Tibial artery (tissue), 4 donors: ENCODE results near the gene RTP5.

Experiments
- DNase-seq, 2 donors: peaks; one replicate each; pipeline ENCODE4 v3.0.0-alpha.2; 2019
- H3K27ac ChIP-seq, 2 donors: fragments of 200-600 bp; sonication (generic) in 1 of 2; 1 replicate in 1 of 2; 2 replicates in 1 of 2; pipeline ENCODE4 v1.5.1; 2018 to 2019; ENCODE audit warnings: mild to moderate bottlenecking in 1 of 2
- H3K27me3 ChIP-seq, 2 donors: fragments of 200-600 bp; sonication (generic) in 1 of 2; one replicate each; pipeline versions ENCODE4 v1.5.1 to v1.6.0; 2016 to 2019
- H3K36me3 ChIP-seq, 3 donors: fragments of 200-600 bp; sonication (generic) in 2 of 3; one replicate each; pipeline ENCODE4 v1.5.1; 2016 to 2019; ENCODE audit warnings: mild to moderate bottlenecking in 2 of 3
- H3K4me1 ChIP-seq, 4 donors: fragments of 200-600 bp; sonication (generic) in 2 of 4; 1 replicate in 3 of 4; 2 replicates in 1 of 4; pipeline ENCODE4 v1.5.1; 2016 to 2019
- H3K4me3 ChIP-seq, 2 donors: fragments of 200-600 bp; sonication (generic) in 1 of 2; 1 replicate in 1 of 2; 2 replicates in 1 of 2; pipeline ENCODE4 v1.5.1; 2018 to 2019; ENCODE audit warnings: mild to moderate bottlenecking in 2 of 2
- H3K9me3 ChIP-seq, 3 donors: fragments of 200-600 bp; sonication (generic) in 1 of 3; one replicate each; pipeline ENCODE4 v1.5.1; 2016 to 2019
- intact Hi-C: fragments of 100-400 bp; cut with DNase I; formaldehyde crosslinking; loops from one replicate; pipeline ENCODE4 v1.15.0; 2023; ENCODE audit warnings: low total_unique reads
- TF ChIP-seq, protein P1 (sequence below), 2 experiments: fragments of 200-600 bp in 1 of 2; fragments of 450-650 bp in 1 of 2; IDR thresholded peaks; one replicate each; pipeline ENCODE4 v1.5.1; 2017 to 2019; ENCODE audit warnings: antibody characterized with exemption in 2 of 2, mild to moderate bottlenecking in 1 of 2, moderate library complexity in 1 of 2

RTP5 gene

DNA sequence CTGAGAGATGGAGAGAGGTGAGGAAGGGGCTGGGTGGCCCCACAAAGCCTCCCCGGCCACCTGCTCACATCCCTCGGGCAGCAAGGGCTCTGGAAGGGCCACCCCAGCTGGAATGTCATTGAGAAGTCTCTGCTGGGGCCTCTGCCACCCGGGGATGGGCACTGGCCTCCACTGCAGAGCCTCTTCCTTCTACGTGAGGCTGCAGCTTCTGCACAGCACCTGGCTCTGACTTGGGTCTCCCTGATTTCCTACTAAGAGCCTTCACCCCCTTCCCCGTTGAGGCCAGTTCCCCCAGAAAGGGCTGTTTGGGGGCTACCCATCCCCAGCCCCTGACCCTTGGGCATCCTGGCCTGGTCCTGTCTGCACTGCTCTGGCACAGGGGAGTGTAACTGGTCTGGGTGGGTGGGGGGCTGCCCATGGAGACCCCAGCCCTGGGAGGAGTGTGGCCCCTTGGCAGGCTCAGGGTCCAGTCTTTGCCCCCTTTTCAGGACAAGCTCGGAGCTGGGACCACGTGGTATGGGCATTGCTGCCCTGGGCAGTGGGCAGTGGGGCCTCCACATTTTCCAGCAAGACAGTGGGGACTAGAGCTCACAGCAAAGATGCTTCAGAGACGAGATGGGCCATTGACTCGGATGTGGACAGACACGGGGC lies 16.4 kb upstream of the RTP5 start:
- intact Hi-C loops = no loop called here

DNA sequence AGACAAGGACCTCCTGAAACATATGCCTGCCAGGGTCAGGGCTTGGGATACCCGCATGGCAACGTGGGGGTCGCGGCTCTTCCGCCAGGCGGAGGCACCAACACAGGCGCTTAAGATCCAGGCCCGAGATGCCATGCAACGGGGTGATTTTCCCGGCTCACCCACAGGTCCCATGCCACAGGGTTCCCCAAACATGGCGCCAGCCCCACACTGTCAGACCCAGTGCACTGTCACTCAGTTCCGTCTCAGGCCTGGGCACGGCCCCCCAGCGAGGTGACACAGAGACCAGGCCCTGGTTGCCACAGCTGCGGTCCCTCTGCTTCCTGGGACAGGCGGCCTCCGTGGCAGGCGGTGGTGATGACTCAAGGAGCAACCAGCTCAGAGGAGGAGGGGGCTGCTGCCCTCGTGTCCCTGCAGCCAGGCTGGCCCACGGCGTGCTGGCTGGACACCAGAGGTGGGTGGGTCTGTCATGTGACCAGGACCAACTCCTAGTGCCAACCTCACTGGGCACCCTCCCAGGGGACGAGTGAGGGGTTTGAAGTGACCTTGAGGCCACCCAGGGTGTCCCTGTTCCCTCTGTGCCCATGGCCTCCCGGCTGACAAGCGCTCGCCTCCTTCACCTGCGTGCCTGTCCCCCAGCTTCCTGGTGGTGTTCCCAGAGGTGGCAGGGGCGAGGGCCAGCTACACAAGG lies 15.7 kb upstream of the RTP5 start:
- peak in 1 of 2 donors; percentile 63 for DNase-seq
- TF ChIP-seq, protein P1, sequence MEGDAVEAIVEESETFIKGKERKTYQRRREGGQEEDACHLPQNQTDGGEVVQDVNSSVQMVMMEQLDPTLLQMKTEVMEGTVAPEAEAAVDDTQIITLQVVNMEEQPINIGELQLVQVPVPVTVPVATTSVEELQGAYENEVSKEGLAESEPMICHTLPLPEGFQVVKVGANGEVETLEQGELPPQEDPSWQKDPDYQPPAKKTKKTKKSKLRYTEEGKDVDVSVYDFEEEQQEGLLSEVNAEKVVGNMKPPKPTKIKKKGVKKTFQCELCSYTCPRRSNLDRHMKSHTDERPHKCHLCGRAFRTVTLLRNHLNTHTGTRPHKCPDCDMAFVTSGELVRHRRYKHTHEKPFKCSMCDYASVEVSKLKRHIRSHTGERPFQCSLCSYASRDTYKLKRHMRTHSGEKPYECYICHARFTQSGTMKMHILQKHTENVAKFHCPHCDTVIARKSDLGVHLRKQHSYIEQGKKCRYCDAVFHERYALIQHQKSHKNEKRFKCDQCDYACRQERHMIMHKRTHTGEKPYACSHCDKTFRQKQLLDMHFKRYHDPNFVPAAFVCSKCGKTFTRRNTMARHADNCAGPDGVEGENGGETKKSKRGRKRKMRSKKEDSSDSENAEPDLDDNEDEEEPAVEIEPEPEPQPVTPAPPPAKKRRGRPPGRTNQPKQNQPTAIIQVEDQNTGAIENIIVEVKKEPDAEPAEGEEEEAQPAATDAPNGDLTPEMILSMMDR (IDR thresholded peaks at IDR 0.05) = no peak
- H3K36me3 ChIP-seq = no peaks in the 10 kb centered on the region
- peaks cover 0 to 74% of the 10 kb centered on the region in 2 donors for H3K27me3 ChIP-seq
- peaks cover 0 to under 1% (median under 1%) of the 10 kb centered on the region in 4 donors for H3K4me1 ChIP-seq
- no peak overlapping the region for H3K27ac ChIP-seq
- H3K4me3 ChIP-seq = no peak overlapping the region
- intact Hi-C loops = no loop called here
- no peaks in the 10 kb centered on the region for H3K9me3 ChIP-seq

More for the DNA sequence above, 16.4 kb upstream of the RTP5 start:
- no peaks in the 10 kb centered on the region for H3K4me1 ChIP-seq
- H3K36me3 ChIP-seq = no peaks in the 10 kb centered on the region
- peak in 1 of 2 donors; percentile 63 for DNase-seq
- no peak overlapping the region for H3K27ac ChIP-seq
- H3K4me3 ChIP-seq = no peak overlapping the region
- no peaks in the 10 kb centered on the region for H3K9me3 ChIP-seq
- TF ChIP-seq, protein P1 (IDR thresholded peaks at IDR 0.05) = no peak
- peaks cover 0 to 67% of the 10 kb centered on the region in 2 donors for H3K27me3 ChIP-seq

DNA sequence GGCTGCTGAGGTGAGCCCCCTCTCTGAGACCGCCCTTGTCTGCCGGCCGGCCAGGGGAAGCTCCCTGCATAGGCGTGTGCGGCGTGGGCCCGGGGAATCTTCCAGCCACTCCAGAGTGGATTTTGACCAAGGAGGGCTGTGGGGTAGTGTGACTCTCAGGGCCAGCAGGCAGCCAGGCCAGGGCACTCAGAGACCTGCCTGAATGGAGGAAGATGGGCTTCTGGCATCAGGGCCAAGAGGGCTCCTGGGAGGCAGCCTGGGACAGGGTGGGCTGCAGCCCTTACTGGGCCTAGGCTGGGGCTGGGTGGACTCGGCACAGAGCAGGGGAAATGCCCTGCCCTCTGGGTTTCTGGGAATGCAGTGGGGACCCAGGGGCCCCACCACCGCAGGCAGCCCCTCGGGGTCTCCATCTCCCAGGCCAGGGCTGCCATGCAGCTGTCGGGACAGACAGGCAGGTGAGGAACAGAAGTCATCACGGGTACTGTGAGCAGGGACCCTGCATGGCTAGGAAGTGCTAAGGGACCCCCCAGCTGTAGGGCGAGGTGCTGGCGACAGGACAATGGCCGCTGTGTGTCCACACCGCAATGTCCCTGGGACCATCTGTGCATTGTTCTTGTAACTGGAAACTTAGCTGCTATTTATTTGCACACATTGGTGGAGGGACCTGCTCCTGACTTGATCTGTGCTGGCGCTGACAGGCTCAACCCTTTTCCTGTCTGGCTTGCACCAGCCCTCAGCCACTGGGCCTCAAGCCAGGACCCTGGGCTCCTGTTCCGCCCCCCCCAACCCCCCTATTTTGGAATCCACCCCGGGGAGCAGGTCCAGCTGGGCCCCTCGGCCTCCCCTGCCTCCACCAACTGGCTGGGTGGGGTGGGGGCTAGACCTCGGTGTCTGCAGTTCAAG lies 14.9 kb upstream of the RTP5 start:
- H3K4me1 ChIP-seq = peaks cover 0 to 8% (median 6%) of the 10 kb centered on the region in 4 donors
- H3K9me3 ChIP-seq = no peaks in the 10 kb centered on the region
- peak in 1 of 2 donors; percentile 9 for DNase-seq
- TF ChIP-seq, protein P1 (IDR thresholded peaks at IDR 0.05) = no peak
- no peaks in the 10 kb centered on the region for H3K36me3 ChIP-seq
- intact Hi-C loops = no loop called here
- H3K27me3 ChIP-seq = peaks cover 0 to 78% of the 10 kb centered on the region in 2 donors
- no peak overlapping the region for H3K4me3 ChIP-seq
- no peak overlapping the region for H3K27ac ChIP-seq

DNA sequence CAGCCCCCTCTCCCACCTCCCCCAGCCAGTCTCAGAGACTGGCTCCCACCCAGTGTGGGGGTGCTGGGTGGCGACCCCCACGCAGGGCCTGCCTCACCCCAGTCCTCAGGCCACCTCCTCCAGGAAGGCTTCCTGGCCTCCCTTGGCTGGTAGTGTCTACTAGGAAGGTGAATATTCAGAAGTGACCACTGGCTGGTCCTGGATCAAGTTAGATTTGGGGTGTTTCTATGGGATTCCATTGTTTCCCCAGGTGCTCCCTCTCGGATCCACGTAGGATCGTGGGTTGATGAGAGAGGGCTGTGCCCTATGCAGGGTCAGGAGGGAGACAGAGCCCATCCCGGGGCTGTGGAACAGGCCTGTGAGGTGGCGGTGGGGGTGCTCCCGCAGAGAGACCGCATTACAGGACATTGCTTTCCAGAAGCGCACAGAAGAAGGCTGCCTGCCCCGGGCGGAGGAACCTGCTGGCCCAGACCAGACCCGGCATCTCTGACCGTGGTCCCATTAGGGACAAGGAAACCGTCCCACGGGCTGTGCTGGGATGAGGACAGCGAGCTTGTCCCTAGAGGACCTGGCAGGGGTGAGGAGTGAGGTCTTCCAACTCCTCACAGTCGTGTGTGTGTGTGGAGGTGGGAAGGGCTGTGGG lies 14.2 kb upstream of the RTP5 start:
- DNase-seq = peak; percentile 4 to 51
- peaks cover 0 to 76% of the 10 kb centered on the region in 2 donors for H3K27me3 ChIP-seq
- no peaks in the 10 kb centered on the region for H3K36me3 ChIP-seq
- peaks cover 0 to 16% (median 9%) of the 10 kb centered on the region in 4 donors for H3K4me1 ChIP-seq
- intact Hi-C loops = no loop called here
- H3K27ac ChIP-seq = no peak overlapping the region
- no peak overlapping the region for H3K4me3 ChIP-seq
- no peaks in the 10 kb centered on the region for H3K9me3 ChIP-seq
- TF ChIP-seq, protein P1 (IDR thresholded peaks at IDR 0.05) = no peak

DNA sequence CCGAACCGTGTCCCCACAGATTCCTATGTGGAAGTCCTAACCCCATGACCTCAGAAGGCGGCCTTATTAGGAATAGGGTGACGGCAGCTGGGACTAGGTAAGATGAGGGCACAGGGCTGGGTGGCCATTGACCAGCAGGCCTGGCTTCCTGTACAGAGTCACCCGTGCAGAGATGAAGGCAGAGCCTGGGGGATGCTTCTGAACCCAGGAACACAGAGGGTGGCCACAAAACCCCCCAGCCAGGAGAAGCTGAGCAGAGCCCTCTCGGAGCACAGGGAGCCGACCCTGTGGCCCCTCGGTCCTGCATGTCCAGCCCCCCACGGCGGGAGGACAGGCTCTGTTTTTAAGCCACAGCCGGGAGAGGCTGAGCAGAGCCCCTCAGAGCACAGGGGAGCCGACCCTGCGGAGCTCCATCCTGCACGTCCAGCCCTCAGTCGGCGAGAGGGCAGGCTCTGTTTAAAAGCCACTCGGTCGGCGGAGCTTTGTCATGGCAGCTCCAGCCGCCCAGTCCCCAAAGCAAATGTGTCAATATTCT lies 13.6 kb upstream of the RTP5 start:
- peak in 1 of 2 donors; percentile 16 for DNase-seq
- Histone ChIP-seq H3K36me3 (no peaks in the 10 kb centered on the region), H3K27ac (no peak overlapping the region), H3K9me3 (no peaks in the 10 kb centered on the region), H3K4me3 (no peak overlapping the region), H3K4me1 (peaks cover 0 to 17% (median 9%) of the 10 kb centered on the region in 4 donors), H3K27me3 (peaks cover 0 to 76% of the 10 kb centered on the region in 2 donors)
- intact Hi-C loops = no loop called here
- TF ChIP-seq, protein P1 (IDR thresholded peaks at IDR 0.05) = no peak
